CD4-positive, CD25-positive, alpha-beta regulatory T cell (primary cell): Measurements from ENCODE around the gene SKIC8. TPM values are rescaled to one million over a fixed set of nuclear protein-coding genes. Genes with fewer than 3 reads are reported as not detected.

Experiments
- ATAC-seq, 2 donors: fragments of 150-1000 bp; cut with Tn5 transposase; one replicate each; pipeline ENCODE4 v1.10.0; 2021; ENCODE audit warnings: low read depth in 2 of 2, moderate number of reproducible peaks in 2 of 2, moderate library complexity in 1 of 2
- DNase-seq, 3 donors: peaks; one replicate each; pipeline versions ENCODE4 v3.0.0 to v3.0.0-alpha.2; 2012 to 2022; ENCODE audit warnings: mixed read lengths in 1 of 3
- H3K27ac ChIP-seq: one replicate; pipeline ENCODE4 v1.7.0; 2013; ENCODE audit warnings: mild to moderate bottlenecking, low read length; ENCODE audit not compliant: insufficient read depth, poor library complexity, severe bottlenecking
- H3K27me3 ChIP-seq: one replicate; pipeline ENCODE4 v1.7.0; 2013; ENCODE audit warnings: low read length; ENCODE audit not compliant: control insufficient read depth, insufficient read depth
- H3K36me3 ChIP-seq: one replicate; pipeline ENCODE4 v1.7.0; 2013; ENCODE audit warnings: mild to moderate bottlenecking, low read length, moderate library complexity; ENCODE audit not compliant: control insufficient read depth, insufficient read depth
- H3K4me1 ChIP-seq: 2 replicates; pipeline ENCODE4 v1.7.0; 2013; ENCODE audit warnings: mild to moderate bottlenecking, low read length; ENCODE audit not compliant: insufficient read depth, control insufficient read depth, poor library complexity, severe bottlenecking
- H3K4me3 ChIP-seq: one replicate; pipeline ENCODE4 v1.7.0; 2013; ENCODE audit warnings: low read depth, mild to moderate bottlenecking, low read length, moderate library complexity
- H3K9me3 ChIP-seq, 2 experiments: 1 replicate in 1 of 2; 2 replicates in 1 of 2; pipeline ENCODE4 v1.7.0; 2013; ENCODE audit warnings: low read length in 2 of 2, mild to moderate bottlenecking in 1 of 2, moderate library complexity in 1 of 2; ENCODE audit not compliant: control insufficient read depth in 2 of 2
- H3K27ac Mint-ChIP-seq, 3 donors: one replicate each; pipeline ENCODE4 v1.8.0; 2020 to 2022; ENCODE audit warnings: mild to moderate bottlenecking in 3 of 3, mixed read lengths in 3 of 3, moderate library complexity in 2 of 3
- H3K27me3 Mint-ChIP-seq: one replicate; pipeline ENCODE4 v1.8.0; 2022; ENCODE audit warnings: mild to moderate bottlenecking, mixed read lengths
- H3K36me3 Mint-ChIP-seq: one replicate; pipeline ENCODE4 v1.8.0; 2020; ENCODE audit warnings: mixed read lengths
- H3K4me1 Mint-ChIP-seq, 4 donors: one replicate each; pipeline ENCODE4 v1.8.0; 2020 to 2022; ENCODE audit warnings: mixed read lengths in 4 of 4, mild to moderate bottlenecking in 1 of 4
- H3K4me3 Mint-ChIP-seq, 4 donors: one replicate each; pipeline ENCODE4 v1.8.0; 2020 to 2022; ENCODE audit warnings: mild to moderate bottlenecking in 4 of 4, mixed read lengths in 4 of 4, moderate library complexity in 3 of 4
- H3K9me3 Mint-ChIP-seq, 7 donors: one replicate each; pipeline ENCODE4 v1.8.0; 2020 to 2022; ENCODE audit warnings: mixed read lengths in 7 of 7, mild to moderate bottlenecking in 3 of 7, moderate library complexity in 2 of 7
- polyA plus RNA-seq, 4 donors: library from polyadenylated mRNA; unstranded; fragments of 300-500 nt; fragmentation: Illumina TruSeq; gene quantifications; one replicate each; pipeline ENCODE4 v1.2.3, GENCODE V29; 2021
- total RNA-seq: library from RNA; stranded (reverse); gene quantifications from one replicate; pipeline ENCODE4 v1.2.3, GENCODE V29; 2022

The SKIC8 gene
- total RNA-seq = 25.0 TPM
- polyA plus RNA-seq = 10 to 100 TPM; 86.2 to 97.4 (median 91.1) TPM

DNA sequence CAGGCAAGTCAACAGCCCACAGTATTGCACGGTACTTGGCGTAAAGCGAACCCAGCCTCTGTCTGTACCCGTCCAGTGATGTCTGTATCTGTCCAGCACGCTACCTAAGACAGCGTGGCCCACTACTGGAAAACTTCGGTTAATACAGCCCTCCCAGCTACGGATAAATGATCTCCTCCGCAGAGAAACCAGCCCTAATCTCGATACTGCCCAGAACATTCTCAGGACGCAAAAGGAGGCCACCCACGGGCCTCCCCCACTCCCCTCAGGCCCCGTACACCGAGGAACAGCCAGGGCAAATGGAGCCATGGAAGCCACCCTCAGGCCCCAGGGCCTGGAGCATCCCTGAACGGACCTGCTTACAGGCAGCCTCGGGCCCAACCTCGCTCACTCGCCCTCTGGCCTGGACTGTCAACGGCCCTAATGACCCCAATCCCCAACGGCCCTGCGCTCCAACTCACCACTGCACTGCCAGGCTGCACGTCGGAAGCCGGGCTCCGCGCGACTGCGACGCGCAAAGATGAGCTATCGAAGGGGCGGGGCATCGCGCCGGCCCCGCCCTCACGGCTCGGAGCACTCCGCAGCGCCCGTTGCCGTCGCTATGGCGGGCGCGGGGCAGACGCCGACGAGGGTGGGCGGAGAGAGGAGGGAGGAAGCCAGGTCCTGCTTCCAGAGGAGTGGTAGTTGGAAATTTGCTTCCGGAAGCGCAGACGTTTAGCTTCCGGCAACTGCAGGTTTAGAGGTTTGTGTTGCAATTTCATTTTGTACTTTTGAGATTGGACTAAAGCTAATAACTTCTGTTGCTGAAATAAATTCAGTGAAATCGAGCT lies at the start of gene SKIC8:
TSS of gene SKIC8 (minus strand) at position 509 of the 830 bp plus-strand sequence. CDS start 3,923 bp downstream, outside the sequence.
- Histone ChIP-seq H3K27ac (peak within 1 kb of the TSS; percentile 56), H3K4me3 (peak within 1 kb of the TSS; percentile 92), H3K9me3 (no peaks in the 10 kb centered on the region), H3K36me3 (peaks cover 9% of the 10 kb centered on the region), H3K27me3 (no peaks in the 10 kb centered on the region), H3K4me1 (peaks cover 14% of the 10 kb centered on the region)
- Mint-ChIP-seq H3K9me3 (no peaks in the 10 kb centered on the region), H3K4me3 (peak within 1 kb of the TSS; percentile 95 to 98 (median 97)), H3K4me1 (peaks cover 17 to 38% (median 27%) of the 10 kb centered on the region in 4 donors), H3K27me3 (peaks cover 15% of the 10 kb centered on the region), H3K36me3 (peaks cover 9% of the 10 kb centered on the region), H3K27ac (peak within 1 kb of the TSS; percentile 97 to 98 (median 97))
- DNase-seq = peak; percentile 88 to 94 (median 89)
- ATAC-seq = peak; percentile 97

DNA sequence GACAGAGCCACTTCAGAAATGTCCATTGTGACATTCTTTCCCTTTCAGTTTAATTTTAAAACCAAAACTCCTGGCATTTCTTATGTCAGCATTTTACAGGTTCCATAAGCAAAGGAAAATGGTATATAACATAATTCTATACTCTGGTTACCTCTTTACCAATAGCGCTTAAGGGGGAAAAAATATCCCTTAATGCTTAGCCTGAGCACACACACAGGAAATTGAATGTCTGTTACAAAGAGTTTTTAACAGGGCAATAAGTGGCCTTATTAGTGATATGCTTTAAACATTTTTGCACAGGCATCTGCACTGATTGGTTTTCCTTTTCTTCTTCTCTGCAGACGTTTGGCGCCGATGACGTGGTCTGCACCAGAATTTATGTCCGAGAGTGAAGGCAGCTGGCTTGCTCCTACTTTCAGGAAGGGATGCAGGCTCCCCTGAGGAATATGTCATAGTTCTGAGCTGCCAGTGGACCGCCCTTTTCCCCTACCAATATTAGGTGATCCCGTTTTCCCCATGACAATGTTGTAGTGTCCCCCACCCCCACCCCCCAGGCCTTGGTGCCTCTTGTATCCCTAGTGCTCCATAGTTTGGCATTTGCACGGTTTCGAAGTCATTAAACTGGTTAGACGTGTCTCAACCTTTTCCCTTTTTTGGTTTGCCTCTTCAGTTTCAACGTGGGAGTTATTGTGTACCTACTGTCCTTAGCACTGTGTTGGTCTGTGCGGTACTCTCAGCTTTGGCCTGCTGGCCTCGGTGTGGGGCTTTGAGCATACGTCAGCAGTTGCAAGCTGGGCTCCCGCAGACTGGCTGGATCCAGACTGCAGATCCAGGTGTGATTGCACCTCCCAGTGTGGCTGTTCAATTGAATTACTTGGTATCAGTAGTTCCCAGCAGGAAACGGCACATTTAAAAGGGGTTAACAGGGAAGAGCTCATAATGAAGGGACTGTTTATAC lies 48.5 kb upstream of the SKIC8 start:
- H3K4me3 ChIP-seq = no peak overlapping the region
- Mint-ChIP-seq H3K4me3 (no peak overlapping the region), H3K9me3 (no peaks in the 10 kb centered on the region), H3K27me3 (peaks cover 23% of the 10 kb centered on the region), H3K36me3 (no peaks in the 10 kb centered on the region), H3K27ac (no peak overlapping the region), H3K4me1 (peaks cover 0 to 4% (median 0%) of the 10 kb centered on the region in 4 donors)
- ATAC-seq = no peak
- H3K4me1 ChIP-seq = no peaks in the 10 kb centered on the region
- H3K36me3 ChIP-seq = no peaks in the 10 kb centered on the region
- peaks cover 2% of the 10 kb centered on the region for H3K27me3 ChIP-seq
- no peaks in the 10 kb centered on the region for H3K9me3 ChIP-seq
- H3K27ac ChIP-seq = no peak overlapping the region
- DNase-seq = no peak

GRCh38 chr15:78345396-78346125 lies 46.2 kb upstream of the SKIC8 start:
- ATAC-seq (no peak), DNase-seq (no peak)
- no peaks in the 10 kb centered on the region for H3K4me1 ChIP-seq
- no peak overlapping the region for H3K4me3 Mint-ChIP-seq
- H3K27ac Mint-ChIP-seq = no peak overlapping the region
- peaks cover 0 to 1% (median 0%) of the 10 kb centered on the region in 4 donors for H3K4me1 Mint-ChIP-seq
- peaks cover 10% of the 10 kb centered on the region for H3K27me3 ChIP-seq
- no peaks in the 10 kb centered on the region for H3K36me3 ChIP-seq
- H3K36me3 Mint-ChIP-seq = no peaks in the 10 kb centered on the region
- H3K9me3 ChIP-seq = no peaks in the 10 kb centered on the region
- H3K9me3 Mint-ChIP-seq = no peaks in the 10 kb centered on the region
- peaks cover 29% of the 10 kb centered on the region for H3K27me3 Mint-ChIP-seq
- H3K4me3 ChIP-seq = no peak overlapping the region
- no peak overlapping the region for H3K27ac ChIP-seq

- Mint-ChIP-seq H3K27me3 (peaks cover 50% of the 10 kb centered on the region), H3K9me3 (no peaks in the 10 kb centered on the region), H3K36me3 (no peaks in the 10 kb centered on the region), H3K4me1 (peaks cover 0 to 4% (median 0%) of the 10 kb centered on the region in 4 donors), H3K27ac (no peak overlapping the region), H3K4me3 (no peak overlapping the region)
- Histone ChIP-seq H3K27ac (no peak overlapping the region), H3K9me3 (no peaks in the 10 kb centered on the region), H3K36me3 (no peaks in the 10 kb centered on the region), H3K4me3 (no peak overlapping the region), H3K4me1 (no peaks in the 10 kb centered on the region), H3K27me3 (peaks cover 16% of the 10 kb centered on the region)
- no peak for DNase-seq
- ATAC-seq = no peak
Observed at GRCh38 chr15:78343276-78344060, 44.1 kb upstream of the SKIC8 start.

DNA sequence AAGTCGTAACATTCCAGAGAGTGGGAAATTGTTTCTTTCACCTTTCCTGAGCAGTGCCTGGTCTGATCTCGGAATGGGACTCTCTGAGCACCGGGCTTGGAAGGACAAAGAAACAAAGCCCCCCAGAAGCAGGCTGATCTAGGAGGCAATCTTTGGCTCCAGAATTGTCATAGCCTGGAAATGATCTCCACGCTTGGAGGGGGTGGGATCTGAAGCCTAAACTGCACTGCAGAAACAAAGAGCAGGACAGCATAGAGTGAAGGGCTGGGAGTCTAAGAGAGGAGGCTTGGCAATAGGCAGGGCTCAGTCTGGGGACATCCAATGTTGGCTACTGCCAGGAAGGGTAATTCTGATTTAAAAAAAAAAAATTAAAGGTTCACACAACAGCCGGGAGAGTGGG lies 42.6 kb upstream of the SKIC8 start:
- H3K4me1 Mint-ChIP-seq = peaks cover 0 to 4% (median 0%) of the 10 kb centered on the region in 4 donors
- H3K36me3 Mint-ChIP-seq = no peaks in the 10 kb centered on the region
- peaks cover 16% of the 10 kb centered on the region for H3K27me3 ChIP-seq
- no peak overlapping the region for H3K27ac ChIP-seq
- H3K27me3 Mint-ChIP-seq = peaks cover 56% of the 10 kb centered on the region
- H3K36me3 ChIP-seq = no peaks in the 10 kb centered on the region
- no peaks in the 10 kb centered on the region for H3K9me3 ChIP-seq
- no peak for DNase-seq
- H3K4me1 ChIP-seq = no peaks in the 10 kb centered on the region
- no peak overlapping the region for H3K4me3 Mint-ChIP-seq
- no peak overlapping the region for H3K4me3 ChIP-seq
- no peaks in the 10 kb centered on the region for H3K9me3 Mint-ChIP-seq
- H3K27ac Mint-ChIP-seq = no peak overlapping the region
- no peak for ATAC-seq

DNA sequence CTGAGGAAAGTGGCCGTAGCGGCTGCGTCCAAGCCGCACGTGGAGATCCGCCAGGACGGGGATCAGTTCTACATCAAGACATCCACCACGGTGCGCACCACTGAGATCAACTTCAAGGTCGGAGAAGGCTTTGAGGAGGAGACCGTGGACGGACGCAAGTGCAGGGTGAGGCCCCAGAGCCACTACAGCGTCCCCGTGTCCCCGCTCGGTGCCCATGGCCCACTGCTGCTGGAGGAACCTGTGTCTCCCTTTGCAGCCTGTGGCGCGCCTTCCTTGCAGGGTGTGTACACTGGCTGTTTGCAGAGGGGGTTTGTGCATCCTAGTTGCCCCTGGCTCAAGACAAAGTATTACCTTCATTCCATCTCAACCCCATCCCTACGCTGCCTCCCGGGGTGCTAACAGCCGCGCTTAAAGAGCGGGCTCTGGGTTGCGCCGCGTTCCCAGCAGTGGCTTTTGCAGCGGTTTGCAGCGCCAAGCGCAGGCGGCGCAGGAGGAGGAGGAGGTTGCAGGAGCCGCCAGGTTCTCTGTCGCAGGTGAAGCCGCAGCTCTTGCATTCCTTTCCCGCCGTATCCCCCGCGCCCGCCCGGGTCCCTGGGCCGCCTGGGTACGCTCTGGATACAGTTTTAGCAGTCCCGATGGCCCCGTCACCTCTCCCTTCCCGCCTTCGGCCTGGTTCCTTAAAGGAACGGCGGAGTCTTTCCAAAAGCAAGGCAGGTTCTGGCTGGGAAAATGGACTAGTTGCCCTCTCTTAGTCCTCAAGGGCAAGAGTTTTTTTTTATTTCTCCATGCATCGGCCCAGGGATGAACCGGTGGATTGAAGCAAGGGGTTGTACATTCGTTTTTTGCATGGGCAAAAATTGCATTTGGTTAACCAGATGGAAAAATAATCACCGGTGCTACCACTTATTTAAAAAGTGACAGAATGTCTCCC lies 41.9 kb upstream of the SKIC8 start:
- no peak for ATAC-seq
- Histone ChIP-seq H3K27me3 (peaks cover 16% of the 10 kb centered on the region), H3K27ac (no peak overlapping the region), H3K4me1 (no peaks in the 10 kb centered on the region), H3K9me3 (no peaks in the 10 kb centered on the region), H3K4me3 (no peak overlapping the region), H3K36me3 (no peaks in the 10 kb centered on the region)
- Mint-ChIP-seq H3K4me1 (peaks cover 0 to 4% (median 0%) of the 10 kb centered on the region in 4 donors), H3K27ac (no peak overlapping the region), H3K36me3 (no peaks in the 10 kb centered on the region), H3K4me3 (no peak overlapping the region), H3K9me3 (no peaks in the 10 kb centered on the region), H3K27me3 (peaks cover 51% of the 10 kb centered on the region)
- no peak for DNase-seq
